Measurements from ENCODE around the gene TMEM107. TPM values are rescaled to one million over a fixed set of nuclear protein-coding genes. Genes with fewer than 3 reads are reported as not detected.
"Not testable (repeated sequence)": the region's sequence is repeated elsewhere in the genome, so short reads cannot be mapped to it uniquely, and the experiment has no call there.

TMEM107 gene
- total and polyA plus RNA-seq, 7 donors = 1.2 to 4.7 (median 1.9) TPM

- Histone ChIP-seq H3K4me1 (peaks cover 12% of the 10 kb centered on the region), H3K36me3 (ENCODE audit: insufficient read depth in 1 of 2, low read depth in 1 of 2) (no peaks in the 10 kb centered on the region), H3K27ac (peak overlapping the region; percentile 37), H3K4me3 (peak overlapping the region; percentile 75), H3K9me3 (no peaks in the 10 kb centered on the region), H3K27me3 (ENCODE audit: insufficient read depth in 3 of 3, low read length in 2 of 3) (no peaks in the 10 kb centered on the region)
- 25 to 35% (median 29%) methylated on average over 11 of the region's 11 CpGs for WGBS, 3 donors
- no peak for DNase-seq
- TF ChIP-seq CTCF (IDR thresholded peaks at IDR 0.05) = no peak
- intact Hi-C loops (cut with DNase I) = loop anchor here in 1 of 2 donors (5.0 kb wide), 1 partner anchor 52 kb away; no protein-coding TSS in a partner anchor
- peak in 1 of 4 donors; percentile 2 for ATAC-seq
Measured at GRCh38 chr17:8175795-8176196, 384 bp downstream of the TMEM107 start.

- no peaks in the 10 kb centered on the region for H3K9me3 ChIP-seq
- no peak for TF ChIP-seq CTCF (IDR thresholded peaks at IDR 0.05)
- peak overlapping the region; percentile 92 for H3K27ac ChIP-seq
- H3K27me3 ChIP-seq (ENCODE audit: insufficient read depth in 3 of 3, low read length in 2 of 3) = no peaks in the 10 kb centered on the region
- no peak for ATAC-seq
- H3K4me1 ChIP-seq = peaks cover 12% of the 10 kb centered on the region
- no peaks in the 10 kb centered on the region for H3K36me3 ChIP-seq (ENCODE audit: insufficient read depth in 1 of 2, low read depth in 1 of 2)
- 4 to 6% (median 4%) methylated on average over 14 of the region's 14 CpGs for WGBS, 3 donors
- no peak for DNase-seq
- intact Hi-C loops (cut with DNase I) = no loop called here
- peak overlapping the region; percentile 63 for H3K4me3 ChIP-seq
Measured at GRCh38 chr17:8173871-8174322, 2.3 kb downstream of the TMEM107 start.

DNA sequence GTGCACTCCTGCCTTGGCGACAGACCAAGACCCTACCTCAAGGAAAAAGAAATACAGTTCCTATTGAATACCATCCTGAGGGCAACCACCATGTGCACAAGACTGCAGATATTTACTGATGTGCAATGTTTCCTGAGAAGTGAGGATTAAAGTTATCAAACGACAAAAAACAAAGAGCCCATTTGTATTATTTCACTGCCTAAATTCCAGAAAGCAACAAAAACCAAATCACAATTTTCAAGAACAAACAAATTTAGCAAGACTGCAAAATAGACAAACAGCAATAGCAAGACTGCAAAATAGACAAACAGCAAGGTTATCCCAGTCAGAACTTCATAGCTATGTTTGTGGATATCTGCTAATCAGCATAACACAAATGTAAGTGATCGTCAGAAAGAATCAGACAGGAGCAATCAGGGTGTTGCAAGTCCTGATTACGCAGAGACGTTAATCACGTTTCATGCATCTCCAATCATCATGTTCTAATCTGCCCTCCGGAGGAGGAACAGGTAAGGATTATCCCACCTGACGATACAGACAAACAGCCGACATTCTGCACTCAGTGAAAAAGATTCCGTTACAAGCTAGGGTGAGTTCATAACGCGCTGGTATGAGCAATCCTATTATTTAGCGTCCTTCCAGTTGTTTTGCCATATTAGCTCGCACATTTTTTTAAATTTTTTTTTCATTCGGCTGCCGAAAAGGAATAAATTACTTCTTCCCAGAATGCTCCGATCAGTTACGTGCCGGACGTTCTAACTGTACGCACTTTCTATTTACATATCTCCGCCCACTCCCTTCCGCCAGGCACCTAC is 2.9 kb downstream of the TMEM107 start:
- 0 to 1% (median 0%) methylated on average over 23 of the region's 23 CpGs for WGBS, 3 donors
- Histone ChIP-seq H3K27me3 (ENCODE audit: insufficient read depth in 3 of 3, low read length in 2 of 3) (no peaks in the 10 kb centered on the region), H3K4me3 (peak overlapping the region; percentile 63), H3K9me3 (no peaks in the 10 kb centered on the region), H3K36me3 (ENCODE audit: insufficient read depth in 1 of 2, low read depth in 1 of 2) (no peaks in the 10 kb centered on the region), H3K27ac (peak overlapping the region; percentile 92), H3K4me1 (peaks cover 12% of the 10 kb centered on the region)
- ATAC-seq (peak; percentile 89 to 92 (median 90)), DNase-seq (peak; percentile 67 to 79)
- intact Hi-C loops (cut with DNase I) = no loop called here
- no peak for TF ChIP-seq CTCF (IDR thresholded peaks at IDR 0.05)

DNA sequence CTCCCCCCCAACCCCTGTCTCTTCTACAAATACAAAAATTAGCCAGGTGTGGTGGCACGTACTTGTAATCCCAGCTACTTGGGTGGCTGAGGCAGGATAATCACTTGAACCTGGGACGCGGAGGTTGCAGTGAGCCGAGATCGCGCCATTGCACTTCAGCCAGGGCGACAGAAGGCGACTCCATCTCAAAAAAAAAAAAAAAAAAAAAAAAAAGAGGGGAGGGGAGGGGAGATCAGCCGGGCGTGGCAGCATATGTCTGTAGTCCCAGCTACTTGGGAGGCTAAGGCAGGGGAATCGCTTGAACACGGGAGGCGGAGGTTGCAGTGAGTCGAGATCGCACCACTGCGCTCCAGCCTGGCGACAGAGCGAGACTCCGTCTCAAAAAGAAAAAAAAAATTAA is 6.0 kb downstream of the TMEM107 start:
- H3K36me3 ChIP-seq (ENCODE audit: insufficient read depth in 1 of 2, low read depth in 1 of 2); H3K27me3 ChIP-seq (ENCODE audit: insufficient read depth in 3 of 3, low read length in 2 of 3); H3K9me3 ChIP-seq; ATAC-seq; H3K27ac ChIP-seq; H3K4me3 ChIP-seq; intact Hi-C loops (cut with DNase I); H3K4me1 ChIP-seq: not testable (repeated sequence)
- peak in 1 of 2 donors; percentile 4 for DNase-seq
- WGBS, 3 donors = 82 to 86% (median 83%) methylated on average over 19 of the region's 19 CpGs

DNA sequence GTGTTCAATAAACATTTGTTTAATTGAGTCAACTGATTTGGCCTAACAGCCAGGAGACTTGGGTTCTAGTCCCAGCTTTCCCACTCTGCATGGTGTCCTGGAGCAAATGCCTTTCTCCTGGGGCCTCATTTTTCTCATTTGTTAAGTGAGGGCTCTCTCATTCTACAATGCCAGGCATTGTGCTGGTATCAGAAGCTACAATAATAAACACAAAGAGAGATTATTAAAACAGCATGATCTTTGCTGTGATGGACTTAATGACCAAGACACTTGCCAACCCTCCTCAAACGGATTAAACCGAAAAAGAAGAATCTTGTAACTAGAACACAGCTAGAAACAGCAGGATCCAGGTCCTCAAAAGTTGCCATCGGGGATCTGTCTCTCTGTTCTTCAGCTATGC is 8.7 kb downstream of the TMEM107 start:
- ATAC-seq (no peak), DNase-seq (no peak)
- H3K27ac ChIP-seq = no peak overlapping the region
- H3K4me3 ChIP-seq = no peak overlapping the region
- H3K36me3 ChIP-seq (ENCODE audit: insufficient read depth in 1 of 2, low read depth in 1 of 2) = no peaks in the 10 kb centered on the region
- WGBS, 3 donors = 74 to 81% (median 80%) methylated on average over 3 of the region's 3 CpGs
- no peaks in the 10 kb centered on the region for H3K9me3 ChIP-seq
- no peak for TF ChIP-seq CTCF (IDR thresholded peaks at IDR 0.05)
- intact Hi-C loops (cut with DNase I) = loop anchor here in 1 of 2 donors (5.0 kb wide), 1 partner anchor 40 kb away; no protein-coding TSS in a partner anchor
- peaks cover 17% of the 10 kb centered on the region for H3K4me1 ChIP-seq
- H3K27me3 ChIP-seq (ENCODE audit: insufficient read depth in 3 of 3, low read length in 2 of 3) = no peaks in the 10 kb centered on the region

Data from psoas muscle (tissue), 8 donors.